ENCODE data around the gene BRINP2.

DNA sequence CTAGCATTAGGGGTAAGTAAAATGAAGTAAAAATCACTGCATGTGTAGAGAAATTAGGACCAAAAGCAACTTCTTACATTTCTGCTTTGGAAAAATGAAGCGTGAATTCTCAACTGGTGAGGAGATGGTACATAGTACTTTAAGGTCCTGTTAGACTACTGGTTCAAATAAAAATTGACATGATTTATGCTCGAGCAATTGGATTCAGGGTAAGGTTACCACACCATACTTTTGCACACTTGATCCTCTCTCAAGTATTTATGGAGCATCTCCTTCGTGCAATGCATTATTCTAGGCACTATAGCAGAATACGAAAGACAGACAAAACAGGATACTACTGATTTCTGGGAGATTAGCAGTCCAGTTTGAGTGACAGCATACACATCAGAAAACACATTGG, 66.2 kb downstream of the BRINP2 start:
- TF ChIP-seq ZFP3 (CRISPR knock-in tag; IDR thresholded peaks at IDR 0.05) (no peak), RARB (CRISPR knock-in tag; IDR thresholded peaks at IDR 0.05) (no peak), TCF4 (CRISPR knock-in tag; IDR thresholded peaks at IDR 0.05; ENCODE audit: borderline replicate concordance) (no peak), ZFP30 (CRISPR knock-in tag; IDR thresholded peaks at IDR 0.05) (no peak), CSDC2 (CRISPR knock-in tag; IDR thresholded peaks at IDR 0.05) (no peak), CREB5 (CRISPR knock-in tag; IDR thresholded peaks at IDR 0.05; ENCODE audit: low read depth) (no peak), ESRRG (CRISPR knock-in tag; IDR thresholded peaks at IDR 0.05) (no peak), ISL1 (CRISPR knock-in tag; IDR thresholded peaks at IDR 0.05) (no peak), OSR1 (CRISPR knock-in tag; IDR thresholded peaks at IDR 0.05) (no peak), PPARA (CRISPR knock-in tag; IDR thresholded peaks at IDR 0.05; ENCODE audit: borderline replicate concordance) (no peak), BACH2 (CRISPR knock-in tag; IDR thresholded peaks at IDR 0.05; ENCODE audit: borderline replicate concordance) (no peak), GLIS3 (CRISPR knock-in tag; IDR thresholded peaks at IDR 0.05) (no peak)
- TF ChIP-seq, protein P1, sequence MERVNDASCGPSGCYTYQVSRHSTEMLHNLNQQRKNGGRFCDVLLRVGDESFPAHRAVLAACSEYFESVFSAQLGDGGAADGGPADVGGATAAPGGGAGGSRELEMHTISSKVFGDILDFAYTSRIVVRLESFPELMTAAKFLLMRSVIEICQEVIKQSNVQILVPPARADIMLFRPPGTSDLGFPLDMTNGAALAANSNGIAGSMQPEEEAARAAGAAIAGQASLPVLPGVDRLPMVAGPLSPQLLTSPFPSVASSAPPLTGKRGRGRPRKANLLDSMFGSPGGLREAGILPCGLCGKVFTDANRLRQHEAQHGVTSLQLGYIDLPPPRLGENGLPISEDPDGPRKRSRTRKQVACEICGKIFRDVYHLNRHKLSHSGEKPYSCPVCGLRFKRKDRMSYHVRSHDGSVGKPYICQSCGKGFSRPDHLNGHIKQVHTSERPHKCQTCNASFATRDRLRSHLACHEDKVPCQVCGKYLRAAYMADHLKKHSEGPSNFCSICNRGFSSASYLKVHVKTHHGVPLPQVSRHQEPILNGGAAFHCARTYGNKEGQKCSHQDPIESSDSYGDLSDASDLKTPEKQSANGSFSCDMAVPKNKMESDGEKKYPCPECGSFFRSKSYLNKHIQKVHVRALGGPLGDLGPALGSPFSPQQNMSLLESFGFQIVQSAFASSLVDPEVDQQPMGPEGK (CRISPR knock-in tag; IDR thresholded peaks at IDR 0.05; ENCODE audit: borderline replicate concordance), result no peak
- TF ChIP-seq, protein P2, sequence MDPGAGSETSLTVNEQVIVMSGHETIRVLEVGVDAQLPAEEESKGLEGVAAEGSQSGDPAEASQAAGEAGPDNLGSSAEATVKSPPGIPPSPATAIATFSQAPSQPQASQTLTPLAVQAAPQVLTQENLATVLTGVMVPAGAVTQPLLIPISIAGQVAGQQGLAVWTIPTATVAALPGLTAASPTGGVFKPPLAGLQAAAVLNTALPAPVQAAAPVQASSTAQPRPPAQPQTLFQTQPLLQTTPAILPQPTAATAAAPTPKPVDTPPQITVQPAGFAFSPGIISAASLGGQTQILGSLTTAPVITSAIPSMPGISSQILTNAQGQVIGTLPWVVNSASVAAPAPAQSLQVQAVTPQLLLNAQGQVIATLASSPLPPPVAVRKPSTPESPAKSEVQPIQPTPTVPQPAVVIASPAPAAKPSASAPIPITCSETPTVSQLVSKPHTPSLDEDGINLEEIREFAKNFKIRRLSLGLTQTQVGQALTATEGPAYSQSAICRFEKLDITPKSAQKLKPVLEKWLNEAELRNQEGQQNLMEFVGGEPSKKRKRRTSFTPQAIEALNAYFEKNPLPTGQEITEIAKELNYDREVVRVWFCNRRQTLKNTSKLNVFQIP (CRISPR knock-in tag; IDR thresholded peaks at IDR 0.05; ENCODE audit: borderline replicate concordance, low read depth), result no peak
